Parathyroid adenoma (tissue), 2 donors: ENCODE results near the gene SHOX.

Experiments
- H2AFZ ChIP-seq: fragments of 300-600 bp; sonication (generic); one replicate; pipeline ENCODE4 v1.7.0; 2017; ENCODE audit warnings: antibody characterized with exemption, mild to moderate bottlenecking
- H3K27ac ChIP-seq: fragments of 300-600 bp; sonication (generic); one replicate; pipeline ENCODE4 v1.7.0; 2017
- H3K27me3 ChIP-seq: fragments of 300-600 bp; sonication (generic); one replicate; pipeline ENCODE4 v1.7.0; 2017; ENCODE audit warnings: low read length; ENCODE audit not compliant: control insufficient read depth, insufficient read depth
- H3K36me3 ChIP-seq: fragments of 300-600 bp; sonication (generic); one replicate; pipeline ENCODE4 v1.7.0; 2017; ENCODE audit warnings: low read length; ENCODE audit not compliant: control insufficient read depth, insufficient read depth
- H3K4me1 ChIP-seq: fragments of 300-600 bp; sonication (generic); one replicate; pipeline ENCODE4 v1.7.0; 2017; ENCODE audit warnings: control low read depth
- H3K4me2 ChIP-seq: fragments of 300-600 bp; sonication (generic); one replicate; pipeline ENCODE4 v1.7.0; 2017; ENCODE audit warnings: low read length
- H3K4me3 ChIP-seq: fragments of 300-600 bp; sonication (generic); one replicate; pipeline ENCODE4 v1.7.0; 2017; ENCODE audit warnings: low read depth, low read length
- H3K79me2 ChIP-seq: fragments of 300-600 bp; sonication (generic); one replicate; pipeline ENCODE4 v1.7.0; 2017; ENCODE audit warnings: control low read depth
- H3K9ac ChIP-seq: fragments of 300-600 bp; sonication (generic); one replicate; pipeline ENCODE4 v1.7.0; 2017; ENCODE audit warnings: mild to moderate bottlenecking
- H3K9me3 ChIP-seq: fragments of 300-600 bp; sonication (generic); one replicate; pipeline ENCODE4 v1.7.0; 2017; ENCODE audit warnings: low read length; ENCODE audit not compliant: control insufficient read depth
- TF ChIP-seq, protein P1 (sequence below): fragments of 300-600 bp; sonication (generic); IDR thresholded peaks from one replicate; pipeline ENCODE4 v1.7.0; 2017; ENCODE audit warnings: antibody characterized with exemption, mild to moderate bottlenecking
- donor health status: primary hyperparathyroidism.

SHOX gene

DNA sequence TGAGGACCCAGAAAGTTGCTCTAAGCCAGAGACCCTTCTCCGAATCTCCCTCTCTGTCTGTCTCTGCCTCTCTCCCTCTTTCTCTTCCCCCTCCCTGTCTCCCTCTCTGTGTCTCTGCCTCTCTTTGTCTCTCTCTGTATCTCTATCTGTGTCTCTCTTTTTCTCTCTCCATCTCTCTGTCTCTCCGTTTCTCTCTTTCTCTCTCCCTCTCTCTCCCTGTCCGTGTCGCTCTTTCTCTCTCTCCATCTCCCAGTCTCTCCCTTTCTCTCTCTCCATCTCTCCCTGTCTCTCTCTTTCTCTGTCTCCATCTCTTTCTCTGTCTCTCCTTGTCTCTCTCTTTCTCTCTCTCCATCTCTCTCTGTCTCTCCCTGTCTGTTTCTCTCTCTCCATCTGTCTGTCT lies 2.6 kb upstream of the SHOX start:
- no peak overlapping the region for H3K4me2 ChIP-seq
- TF ChIP-seq, protein P1, sequence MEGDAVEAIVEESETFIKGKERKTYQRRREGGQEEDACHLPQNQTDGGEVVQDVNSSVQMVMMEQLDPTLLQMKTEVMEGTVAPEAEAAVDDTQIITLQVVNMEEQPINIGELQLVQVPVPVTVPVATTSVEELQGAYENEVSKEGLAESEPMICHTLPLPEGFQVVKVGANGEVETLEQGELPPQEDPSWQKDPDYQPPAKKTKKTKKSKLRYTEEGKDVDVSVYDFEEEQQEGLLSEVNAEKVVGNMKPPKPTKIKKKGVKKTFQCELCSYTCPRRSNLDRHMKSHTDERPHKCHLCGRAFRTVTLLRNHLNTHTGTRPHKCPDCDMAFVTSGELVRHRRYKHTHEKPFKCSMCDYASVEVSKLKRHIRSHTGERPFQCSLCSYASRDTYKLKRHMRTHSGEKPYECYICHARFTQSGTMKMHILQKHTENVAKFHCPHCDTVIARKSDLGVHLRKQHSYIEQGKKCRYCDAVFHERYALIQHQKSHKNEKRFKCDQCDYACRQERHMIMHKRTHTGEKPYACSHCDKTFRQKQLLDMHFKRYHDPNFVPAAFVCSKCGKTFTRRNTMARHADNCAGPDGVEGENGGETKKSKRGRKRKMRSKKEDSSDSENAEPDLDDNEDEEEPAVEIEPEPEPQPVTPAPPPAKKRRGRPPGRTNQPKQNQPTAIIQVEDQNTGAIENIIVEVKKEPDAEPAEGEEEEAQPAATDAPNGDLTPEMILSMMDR, result no peak
- no peaks in the 10 kb centered on the region for H3K4me1 ChIP-seq
- H3K27me3 ChIP-seq, result no peaks in the 10 kb centered on the region
- no peaks in the 10 kb centered on the region for H3K79me2 ChIP-seq
- no peaks in the 10 kb centered on the region for H3K36me3 ChIP-seq
- no peak overlapping the region for H3K9ac ChIP-seq
- no peak overlapping the region for H3K4me3 ChIP-seq
- no peaks in the 10 kb centered on the region for H3K9me3 ChIP-seq
- H2AFZ ChIP-seq, result no peak overlapping the region
- no peak overlapping the region for H3K27ac ChIP-seq

DNA sequence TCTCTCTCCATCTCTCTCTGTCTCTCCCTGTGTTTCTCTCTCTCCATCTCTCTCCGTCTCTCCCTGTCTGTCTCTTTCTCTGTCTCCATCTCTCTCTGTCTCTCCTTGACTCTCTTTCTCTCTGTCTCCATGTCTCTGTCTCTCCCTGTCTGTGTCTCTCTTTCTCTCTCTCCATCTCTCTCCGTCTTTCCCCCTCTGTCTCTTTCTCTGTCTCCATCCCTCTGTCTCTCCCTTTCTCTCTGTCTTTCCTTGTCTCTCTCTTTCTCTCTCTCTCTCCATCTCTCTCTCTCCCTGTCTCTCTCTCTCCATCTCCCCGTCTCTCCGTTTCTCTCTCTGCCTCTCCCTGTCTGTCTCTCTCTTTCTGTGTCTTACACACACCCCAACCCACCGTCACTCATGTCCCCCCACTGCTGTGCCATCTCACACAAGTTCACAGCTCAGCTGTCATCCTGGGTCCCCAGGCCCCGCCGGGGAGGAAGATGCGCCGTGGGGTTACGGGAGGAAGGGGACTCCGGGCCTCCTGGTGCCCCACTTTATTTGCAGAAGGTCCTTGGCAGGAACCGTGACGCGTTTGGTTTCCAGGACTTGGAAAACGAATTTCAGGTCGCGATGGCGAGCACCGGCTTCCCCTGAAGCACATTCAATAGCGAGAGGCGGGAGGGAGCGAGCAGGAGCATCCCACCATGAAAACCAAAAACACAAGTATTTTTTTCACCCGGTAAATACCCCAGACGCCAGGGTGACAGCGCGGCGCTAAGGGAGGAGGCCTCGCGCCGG lies 1.2 kb upstream of the SHOX start:
- Histone ChIP-seq H3K4me2 (no peak overlapping the region), H3K79me2 (no peaks in the 10 kb centered on the region), H3K4me1 (no peaks in the 10 kb centered on the region), H3K27ac (no peak overlapping the region), H3K27me3 (no peaks in the 10 kb centered on the region), H3K36me3 (no peaks in the 10 kb centered on the region), H3K9me3 (no peaks in the 10 kb centered on the region), H3K9ac (no peak overlapping the region), H3K4me3 (no peak overlapping the region), H2AFZ (no peak overlapping the region)
- TF ChIP-seq, protein P1, result no peak

DNA sequence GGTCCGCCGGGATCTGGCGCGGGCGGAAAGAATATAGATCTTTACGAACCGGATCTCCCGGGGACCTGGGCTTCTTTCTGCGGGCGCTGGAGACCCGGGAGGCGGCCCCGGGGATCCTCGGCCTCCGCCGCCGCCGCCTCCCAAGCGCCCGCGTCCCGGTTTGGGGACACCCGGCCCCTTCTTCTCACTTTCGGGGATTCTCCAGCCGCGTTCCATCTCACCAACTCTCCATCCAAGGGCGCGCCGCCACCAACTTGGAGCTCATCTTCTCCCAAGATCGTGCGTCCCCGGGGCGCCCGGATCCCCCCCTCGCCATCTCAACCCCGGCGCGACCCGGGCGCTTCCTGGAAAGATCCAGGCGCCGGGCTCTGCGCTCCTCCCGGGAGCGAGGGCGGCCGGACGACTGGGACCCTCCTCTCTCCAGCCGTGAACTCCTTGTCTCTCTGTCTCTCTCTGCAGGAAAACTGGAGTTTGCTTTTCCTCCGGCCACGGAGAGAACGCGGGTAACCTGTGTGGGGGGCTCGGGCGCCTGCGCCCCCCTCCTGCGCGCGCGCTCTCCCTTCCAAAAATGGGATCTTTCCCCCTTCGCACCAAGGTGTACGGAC lies 482 bp upstream of the SHOX start:
- Histone ChIP-seq H3K79me2 (no peaks in the 10 kb centered on the region), H3K27ac (no peak overlapping the region), H3K9me3 (no peaks in the 10 kb centered on the region), H3K4me1 (no peaks in the 10 kb centered on the region), H3K4me2 (no peak overlapping the region), H3K27me3 (no peaks in the 10 kb centered on the region), H3K9ac (no peak overlapping the region), H3K36me3 (no peaks in the 10 kb centered on the region), H2AFZ (no peak overlapping the region), H3K4me3 (no peak overlapping the region)
- TF ChIP-seq, protein P1, result no peak

DNA sequence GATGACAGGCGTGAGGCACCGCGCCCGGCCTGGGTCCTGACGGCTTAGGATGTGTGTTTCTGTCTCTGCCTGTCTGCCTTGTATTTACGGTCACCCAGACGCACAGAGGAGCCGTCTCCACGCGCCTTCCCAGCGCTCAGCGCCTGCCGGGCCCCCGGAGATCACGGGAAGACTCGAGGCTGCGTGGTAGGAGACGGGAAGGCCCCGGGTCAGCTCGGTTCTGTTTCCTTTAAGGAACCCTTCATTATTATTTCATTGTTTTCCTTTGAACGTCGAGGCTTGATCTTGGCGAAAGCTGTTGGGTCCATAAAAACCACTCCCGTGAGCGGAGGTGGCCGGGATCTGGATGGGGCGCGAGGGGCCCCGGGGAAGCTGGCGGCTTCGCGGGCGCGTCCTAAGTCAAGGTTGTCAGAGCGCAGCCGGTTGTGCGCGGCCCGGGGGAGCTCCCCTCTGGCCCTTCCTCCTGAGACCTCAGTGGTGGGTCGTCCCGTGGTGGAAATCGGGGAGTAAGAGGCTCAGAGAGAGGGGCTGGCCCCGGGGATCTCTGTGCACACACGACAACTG lies 1.3 kb downstream of the SHOX start:
- Histone ChIP-seq H3K4me3 (no peak overlapping the region), H3K4me2 (no peak overlapping the region), H3K27me3 (no peaks in the 10 kb centered on the region), H3K27ac (no peak overlapping the region), H3K9ac (no peak overlapping the region), H2AFZ (no peak overlapping the region), H3K36me3 (no peaks in the 10 kb centered on the region), H3K9me3 (no peaks in the 10 kb centered on the region), H3K79me2 (no peaks in the 10 kb centered on the region), H3K4me1 (no peaks in the 10 kb centered on the region)
- TF ChIP-seq, protein P1, result no peak
